GM12873 (cell line): Measurements from ENCODE around the gene TK1.

Experiments used
- TF ChIP-seq, protein P1 (sequence below): IDR thresholded peaks from 2 replicates; pipeline ENCODE4 v1.5.1; 2012; ENCODE audit warnings: low read depth, mild to moderate bottlenecking, moderate library complexity, low read length, control low read depth; ENCODE audit not compliant: insufficient read depth; ENCODE audit errors: missing control alignments

TK1 gene

DNA sequence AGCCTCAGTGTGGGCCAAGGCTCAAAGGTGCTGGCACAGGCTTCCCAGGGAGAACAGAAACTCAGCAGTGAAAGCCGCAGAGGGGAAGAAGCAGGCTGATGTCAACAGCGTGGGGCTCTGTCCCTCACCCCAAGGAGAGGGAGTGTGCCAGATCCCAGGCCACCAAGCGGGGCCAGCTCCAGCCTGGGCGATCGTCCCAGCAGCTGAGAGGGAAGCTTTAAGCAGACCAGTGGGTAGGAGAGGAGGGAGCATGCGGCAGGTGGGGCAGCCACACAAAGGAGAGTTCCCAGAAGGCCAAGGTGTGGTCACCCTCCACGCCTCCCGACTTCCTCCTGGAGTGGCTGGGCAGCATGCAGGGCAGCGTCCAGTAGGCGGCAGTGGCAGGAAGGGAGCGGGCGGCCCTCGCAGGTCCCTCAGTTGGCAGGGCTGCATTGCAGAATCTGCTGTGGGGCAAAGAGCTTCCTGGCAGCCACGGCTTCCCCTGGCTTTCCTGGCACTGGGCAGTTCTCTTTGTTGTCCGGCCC, 12.4 kb downstream of the TK1 start:
- TF ChIP-seq, protein P1, sequence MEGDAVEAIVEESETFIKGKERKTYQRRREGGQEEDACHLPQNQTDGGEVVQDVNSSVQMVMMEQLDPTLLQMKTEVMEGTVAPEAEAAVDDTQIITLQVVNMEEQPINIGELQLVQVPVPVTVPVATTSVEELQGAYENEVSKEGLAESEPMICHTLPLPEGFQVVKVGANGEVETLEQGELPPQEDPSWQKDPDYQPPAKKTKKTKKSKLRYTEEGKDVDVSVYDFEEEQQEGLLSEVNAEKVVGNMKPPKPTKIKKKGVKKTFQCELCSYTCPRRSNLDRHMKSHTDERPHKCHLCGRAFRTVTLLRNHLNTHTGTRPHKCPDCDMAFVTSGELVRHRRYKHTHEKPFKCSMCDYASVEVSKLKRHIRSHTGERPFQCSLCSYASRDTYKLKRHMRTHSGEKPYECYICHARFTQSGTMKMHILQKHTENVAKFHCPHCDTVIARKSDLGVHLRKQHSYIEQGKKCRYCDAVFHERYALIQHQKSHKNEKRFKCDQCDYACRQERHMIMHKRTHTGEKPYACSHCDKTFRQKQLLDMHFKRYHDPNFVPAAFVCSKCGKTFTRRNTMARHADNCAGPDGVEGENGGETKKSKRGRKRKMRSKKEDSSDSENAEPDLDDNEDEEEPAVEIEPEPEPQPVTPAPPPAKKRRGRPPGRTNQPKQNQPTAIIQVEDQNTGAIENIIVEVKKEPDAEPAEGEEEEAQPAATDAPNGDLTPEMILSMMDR = peak; percentile 10

DNA sequence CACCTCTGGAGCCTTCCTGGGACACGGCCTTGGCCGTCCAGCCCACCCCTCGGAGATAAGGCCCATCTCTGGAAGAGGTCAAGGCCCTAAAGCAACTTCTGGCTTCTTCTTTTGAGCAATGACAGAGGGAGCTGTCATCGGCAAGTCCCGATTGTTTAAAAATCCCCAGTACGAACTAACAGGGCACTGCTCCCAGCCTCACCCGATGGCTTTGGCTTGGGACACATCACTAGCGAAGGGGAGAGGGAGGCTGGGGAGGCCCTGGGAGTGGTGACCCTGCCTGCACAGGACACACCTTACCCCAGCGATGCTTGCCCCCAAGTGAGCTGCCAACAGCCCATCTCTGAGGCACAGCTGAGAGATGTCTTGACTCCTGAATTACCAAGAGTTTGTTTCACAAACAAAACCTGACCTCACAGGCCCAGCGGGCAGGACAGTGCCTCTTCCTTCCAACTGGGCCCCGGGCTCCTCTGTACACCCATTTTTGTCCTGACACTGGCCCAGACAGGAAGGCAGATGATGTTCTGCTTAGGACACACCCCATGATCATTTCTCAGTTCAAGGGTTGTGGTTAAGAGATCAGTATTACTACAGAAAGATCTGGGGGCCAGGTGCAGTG, 13.6 kb downstream of the TK1 start:
- TF ChIP-seq, protein P1 = no peak

DNA sequence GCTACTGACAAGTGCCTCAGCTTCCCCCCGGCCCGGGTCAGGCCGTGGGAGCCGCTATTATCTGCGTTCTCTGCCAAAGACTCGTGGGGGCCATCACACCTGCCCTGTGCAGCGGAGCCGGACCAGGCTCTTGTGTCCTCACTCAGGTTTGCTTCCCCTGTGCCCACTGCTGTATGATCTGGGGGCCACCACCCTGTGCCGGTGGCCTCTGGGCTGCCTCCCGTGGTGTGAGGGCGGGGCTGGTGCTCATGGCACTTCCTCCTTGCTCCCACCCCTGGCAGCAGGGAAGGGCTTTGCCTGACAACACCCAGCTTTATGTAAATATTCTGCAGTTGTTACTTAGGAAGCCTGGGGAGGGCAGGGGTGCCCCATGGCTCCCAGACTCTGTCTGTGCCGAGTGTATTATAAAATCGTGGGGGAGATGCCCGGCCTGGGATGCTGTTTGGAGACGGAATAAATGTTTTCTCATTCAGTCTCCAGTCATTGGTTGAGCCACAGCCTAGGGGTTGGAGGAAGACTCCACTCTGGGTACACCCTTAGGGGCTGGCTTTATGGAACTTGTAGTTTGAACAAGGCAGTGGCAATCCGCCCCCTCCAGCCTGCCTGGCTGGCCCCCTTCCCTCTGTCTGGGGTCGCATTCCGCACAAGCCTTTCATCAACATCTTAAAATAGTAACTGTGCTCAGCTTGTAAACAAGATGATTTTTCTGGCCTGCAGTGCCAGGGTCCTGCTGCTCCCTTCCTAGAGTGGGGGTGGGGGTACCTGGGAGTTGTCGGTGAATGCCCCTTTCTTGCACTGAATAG, 14.4 kb downstream of the TK1 start:
- TF ChIP-seq, protein P1 = no peak

DNA sequence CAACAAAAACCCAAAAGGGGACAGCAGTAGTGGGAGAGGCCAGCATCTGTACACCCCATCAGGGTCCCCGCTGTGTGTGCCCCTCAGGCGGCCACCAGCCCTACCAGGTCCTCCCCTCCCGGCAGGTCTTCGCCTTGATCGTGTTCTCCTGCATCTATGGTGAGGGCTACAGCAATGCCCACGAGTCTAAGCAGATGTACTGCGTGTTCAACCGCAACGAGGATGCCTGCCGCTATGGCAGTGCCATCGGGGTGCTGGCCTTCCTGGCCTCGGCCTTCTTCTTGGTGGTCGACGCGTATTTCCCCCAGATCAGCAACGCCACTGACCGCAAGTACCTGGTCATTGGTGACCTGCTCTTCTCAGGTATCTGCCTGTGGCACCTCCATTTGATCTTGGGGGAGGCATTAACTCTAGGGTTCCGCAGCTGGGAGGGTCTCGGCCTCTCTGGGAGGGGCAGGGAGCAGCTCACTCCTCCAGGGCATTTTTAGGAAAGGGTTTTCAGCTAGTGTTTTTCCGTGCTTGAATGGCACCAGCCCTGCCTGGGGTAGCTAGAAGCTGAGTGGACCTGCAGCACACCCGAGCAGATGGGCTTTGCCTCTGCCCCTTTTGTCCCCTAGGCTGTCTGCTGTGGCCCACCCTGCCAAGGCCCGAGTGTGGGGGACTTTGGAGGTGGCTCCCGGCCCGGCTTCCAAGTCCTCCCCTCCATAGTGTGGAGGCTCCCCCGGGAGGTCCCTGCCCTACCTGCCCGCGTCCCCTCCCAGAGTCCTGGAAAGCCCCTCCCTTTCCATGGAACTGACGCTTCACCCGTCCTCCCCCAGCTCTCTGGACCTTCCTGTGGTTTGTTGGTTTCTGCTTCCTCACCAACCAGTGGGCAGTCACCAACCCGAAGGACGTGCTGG, 15.9 kb downstream of the TK1 start:
- TF ChIP-seq, protein P1 = no peak

DNA sequence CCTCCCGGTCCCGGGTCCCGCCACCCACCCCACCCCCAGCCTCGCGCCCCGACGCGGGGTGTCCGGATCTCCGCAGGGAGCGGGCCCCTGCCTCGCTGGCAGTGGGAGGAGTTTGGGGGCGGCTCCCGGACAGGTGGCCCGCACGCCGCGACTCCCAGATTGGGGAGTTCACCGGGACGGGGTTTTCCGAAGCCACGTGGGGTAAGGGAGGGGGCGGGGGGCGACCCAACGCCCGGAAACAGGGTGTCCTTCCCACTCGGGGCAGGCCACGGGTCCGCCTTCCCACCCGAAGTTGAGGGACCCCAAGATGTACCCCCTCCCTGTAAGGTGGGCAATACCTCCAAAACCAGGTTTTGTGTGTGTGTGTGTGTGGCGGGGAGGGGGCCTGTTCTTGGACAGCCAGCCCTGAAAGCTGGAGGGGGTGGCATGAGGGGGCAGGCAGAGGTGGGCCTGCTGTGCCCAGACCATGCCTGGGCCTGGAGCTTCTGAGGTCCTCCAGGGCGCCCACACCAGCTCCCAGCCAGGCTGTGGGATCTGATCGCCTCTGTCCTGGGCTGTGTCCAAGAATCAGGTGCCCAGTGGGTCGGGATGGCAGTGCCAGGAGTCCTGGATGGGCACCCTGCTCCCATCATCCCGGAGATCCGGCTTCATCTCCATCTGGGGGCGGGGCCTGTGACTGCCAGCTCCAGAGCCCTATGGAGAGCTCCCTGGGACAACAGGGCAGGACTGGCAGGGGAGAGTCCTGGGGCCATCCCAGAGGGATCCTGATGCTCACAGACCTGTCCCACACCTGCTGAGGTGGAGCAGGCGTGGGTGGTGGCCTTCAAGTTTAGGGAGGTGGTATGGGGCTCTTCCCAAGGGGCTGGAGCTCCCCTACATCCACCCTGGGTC, 17.7 kb downstream of the TK1 start:
- TF ChIP-seq, protein P1 = no peak

DNA sequence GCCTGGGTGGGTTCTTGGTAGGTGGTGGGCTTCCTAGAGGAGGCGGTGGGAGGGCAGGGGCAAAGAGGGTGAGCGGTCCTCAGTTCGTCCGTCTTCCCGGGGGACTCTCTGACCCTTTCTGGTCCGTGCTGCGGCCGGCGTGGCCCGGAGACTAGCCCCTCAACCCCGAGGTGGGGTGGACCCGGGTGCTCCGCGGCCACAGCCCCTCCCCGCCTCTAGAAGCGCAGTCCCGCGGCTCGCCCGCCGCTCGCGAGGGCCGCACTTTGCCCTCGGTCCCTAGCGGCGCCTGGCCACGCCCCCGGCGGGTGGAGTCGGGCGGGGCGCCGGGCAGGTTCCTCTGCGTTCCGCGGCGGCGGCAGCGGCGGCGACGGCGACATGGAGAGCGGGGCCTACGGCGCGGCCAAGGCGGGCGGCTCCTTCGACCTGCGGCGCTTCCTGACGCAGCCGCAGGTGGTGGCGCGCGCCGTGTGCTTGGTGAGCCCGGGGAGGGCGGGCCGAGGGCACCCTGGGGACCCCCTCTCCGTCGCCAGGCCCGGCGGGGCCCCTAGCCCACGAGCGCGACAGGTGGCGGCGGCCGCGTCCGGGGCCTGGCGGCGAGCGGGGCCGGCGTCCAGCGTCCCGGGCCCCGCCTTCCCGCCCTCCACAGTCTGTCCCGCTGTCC, 18.5 kb downstream of the TK1 start, which contains the start of gene SYNGR2:
Gene SYNGR2 (plus strand): TSS at position 340 of the 661 bp plus-strand sequence. CDS start 36 bp downstream, at position 376.
- TF ChIP-seq, protein P1 = no peak
